Loucy (cell line): ENCODE results near the gene LMO2.

ENCODE experiments used
- H2AFZ ChIP-seq: fragments of 200-600 bp; sonication (generic); 2 replicates; pipeline ENCODE4 v1.6.0; 2016; ENCODE audit warnings: antibody characterized with exemption, mild to moderate bottlenecking, low read length, moderate library complexity
- H3F3A ChIP-seq: fragments of 200-600 bp; 2 replicates; pipeline ENCODE4 v1.6.0; 2016; ENCODE audit warnings: antibody characterized with exemption, low read depth, mild to moderate bottlenecking
- H3K27me3 ChIP-seq: fragments of 200-600 bp; sonication (generic); 2 replicates; pipeline ENCODE4 v1.6.1; 2014; ENCODE audit warnings: low read length, mild to moderate bottlenecking; ENCODE audit not compliant: insufficient read depth, poor library complexity, severe bottlenecking
- H3K36me3 ChIP-seq: fragments of 200-600 bp; sonication (generic); 2 replicates; pipeline ENCODE4 v1.6.1; 2016; ENCODE audit warnings: low read length; ENCODE audit not compliant: insufficient read depth
- H3K4me1 ChIP-seq: fragments of 200-600 bp; sonication (generic); 2 replicates; pipeline ENCODE4 v1.5.1; 2014; ENCODE audit warnings: low read length, mild to moderate bottlenecking; ENCODE audit not compliant: insufficient read depth, poor library complexity, severe bottlenecking
- H3K4me2 ChIP-seq: fragments of 200-600 bp; sonication (generic); 2 replicates; pipeline ENCODE4 v1.6.0; 2014; ENCODE audit warnings: antibody characterized with exemption, low read length, low read depth, mild to moderate bottlenecking; ENCODE audit not compliant: poor library complexity, severe bottlenecking
- H3K4me3 ChIP-seq: fragments of 200-600 bp; sonication (generic); 2 replicates; pipeline ENCODE4 v1.5.1; 2014; ENCODE audit warnings: low read length, mild to moderate bottlenecking, mixed read lengths; ENCODE audit not compliant: poor library complexity, severe bottlenecking
- H3K79me2 ChIP-seq: fragments of 200-600 bp; sonication (generic); 2 replicates; pipeline ENCODE4 v1.6.1; 2014; ENCODE audit warnings: low read length; ENCODE audit not compliant: insufficient read depth
- H3K9ac ChIP-seq: fragments of 200-600 bp; sonication (generic); 2 replicates; pipeline ENCODE4 v1.6.0; 2014; ENCODE audit warnings: mild to moderate bottlenecking, low read depth, low read length, moderate library complexity; ENCODE audit not compliant: poor library complexity, severe bottlenecking
- H3K9me2 ChIP-seq: fragments of 200-600 bp; sonication (generic); replicated peaks from 2 replicates; pipeline ENCODE4 v1.6.1; 2016; ENCODE audit warnings: low read depth, low read length, mixed read lengths
- H3K9me3 ChIP-seq: fragments of 200-600 bp; sonication (generic); 2 replicates; pipeline ENCODE4 v1.6.1; 2014; ENCODE audit warnings: mild to moderate bottlenecking, antibody characterized with exemption, low read length, low read depth; ENCODE audit not compliant: insufficient read depth
- H4K20me1 ChIP-seq: fragments of 200-600 bp; sonication (generic); 2 replicates; pipeline ENCODE4 v1.6.0; 2014; ENCODE audit warnings: antibody characterized with exemption, low read length, mild to moderate bottlenecking; ENCODE audit not compliant: insufficient read depth, poor library complexity, severe bottlenecking
- EZH2phosphoT487 ChIP-seq: fragments of 200-600 bp; IDR thresholded peaks from 2 replicates; pipeline ENCODE4 v1.6.1; 2018; ENCODE audit warnings: antibody characterized with exemption, mild to moderate bottlenecking, moderate library complexity, borderline replicate concordance
- TF ChIP-seq, protein P1 (sequence below): fragments of 200-600 bp; sonication (generic); conservative IDR thresholded peaks from 2 replicates; pipeline ENCODE4 v1.5.1; 2014; ENCODE audit warnings: mild to moderate bottlenecking, antibody characterized with exemption, low read length

LMO2 gene

DNA sequence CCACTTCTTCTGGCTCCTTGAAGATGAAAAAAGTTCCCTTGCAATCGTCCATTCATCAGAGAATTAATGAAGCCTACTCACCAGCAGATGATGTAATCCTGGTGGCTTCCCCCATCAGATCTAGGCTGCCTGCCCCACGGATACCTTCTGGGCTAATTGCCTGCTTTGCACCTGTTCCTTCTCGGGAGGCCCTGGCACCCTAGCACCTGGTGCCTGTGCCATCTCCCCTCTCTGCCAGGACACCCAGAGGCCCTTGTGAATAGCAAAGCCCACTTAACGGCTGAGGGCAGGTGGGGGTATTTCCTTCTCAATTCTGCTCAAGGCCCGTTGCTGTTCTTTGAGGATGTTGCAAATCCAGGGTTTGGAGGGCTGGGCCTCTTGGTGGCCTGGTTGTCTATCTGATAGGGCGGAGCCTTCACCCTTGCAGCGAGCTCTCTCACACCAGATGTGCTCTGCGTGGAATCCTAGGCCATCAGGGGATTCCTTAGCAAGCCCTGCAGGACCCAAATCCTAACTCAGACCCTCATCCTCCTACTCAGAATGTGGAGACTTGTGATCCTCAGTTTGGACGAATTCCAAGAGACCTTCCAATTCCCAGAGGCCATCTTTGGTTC lies at the start of gene LMO2:
LMO2 (minus strand) TSS at position 363 of the 614 bp plus-strand sequence. CDS start 22,360 bp downstream, outside the sequence.
- Histone ChIP-seq H3K4me2 (peak within 1 kb of the TSS; percentile 90), H3F3A (peaks cover 15% of the 10 kb centered on the region; the same call in 1 of the 2 replicates), H3K9ac (peak within 1 kb of the TSS; percentile 83), H2AFZ (0 out of 2 replicates have a peak within 1 kb of the TSS, but pooled peaks have one; percentile 11), H3K79me2 (no peaks in the 10 kb centered on the region), H3K27me3 (no peaks in the 10 kb centered on the region), H3K4me3 (no peak within 1 kb of the TSS), H4K20me1 (no peaks in the 10 kb centered on the region), H3K9me3 (no peaks in the 10 kb centered on the region), H3K9me2 (no peaks in the 10 kb centered on the region), H3K4me1 (peaks cover 61% of the 10 kb centered on the region), H3K36me3 (no peaks in the 10 kb centered on the region)
- no peak for TF ChIP-seq EZH2phosphoT487
- TF ChIP-seq, protein P1, sequence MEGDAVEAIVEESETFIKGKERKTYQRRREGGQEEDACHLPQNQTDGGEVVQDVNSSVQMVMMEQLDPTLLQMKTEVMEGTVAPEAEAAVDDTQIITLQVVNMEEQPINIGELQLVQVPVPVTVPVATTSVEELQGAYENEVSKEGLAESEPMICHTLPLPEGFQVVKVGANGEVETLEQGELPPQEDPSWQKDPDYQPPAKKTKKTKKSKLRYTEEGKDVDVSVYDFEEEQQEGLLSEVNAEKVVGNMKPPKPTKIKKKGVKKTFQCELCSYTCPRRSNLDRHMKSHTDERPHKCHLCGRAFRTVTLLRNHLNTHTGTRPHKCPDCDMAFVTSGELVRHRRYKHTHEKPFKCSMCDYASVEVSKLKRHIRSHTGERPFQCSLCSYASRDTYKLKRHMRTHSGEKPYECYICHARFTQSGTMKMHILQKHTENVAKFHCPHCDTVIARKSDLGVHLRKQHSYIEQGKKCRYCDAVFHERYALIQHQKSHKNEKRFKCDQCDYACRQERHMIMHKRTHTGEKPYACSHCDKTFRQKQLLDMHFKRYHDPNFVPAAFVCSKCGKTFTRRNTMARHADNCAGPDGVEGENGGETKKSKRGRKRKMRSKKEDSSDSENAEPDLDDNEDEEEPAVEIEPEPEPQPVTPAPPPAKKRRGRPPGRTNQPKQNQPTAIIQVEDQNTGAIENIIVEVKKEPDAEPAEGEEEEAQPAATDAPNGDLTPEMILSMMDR = no peak

DNA sequence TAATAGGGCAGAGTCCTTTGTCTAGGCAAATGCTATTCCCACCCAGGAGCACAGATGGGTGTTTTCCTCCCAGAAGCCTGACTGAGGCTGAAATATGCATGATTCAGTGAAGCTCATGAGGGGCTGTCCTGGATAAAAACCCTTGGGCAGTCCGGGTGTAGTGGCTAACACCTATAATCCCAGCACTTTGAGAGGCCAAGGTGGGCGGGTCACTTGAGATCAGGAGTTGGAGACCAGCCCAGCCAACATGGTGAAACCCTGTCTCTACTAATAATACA lies 48.6 kb upstream of the LMO2 start:
- Histone ChIP-seq H3K4me1 (peaks cover 16% of the 10 kb centered on the region), H3K9me2 (no peaks in the 10 kb centered on the region), H3F3A (no peaks in the 10 kb centered on the region), H3K9me3 (no peaks in the 10 kb centered on the region), H3K79me2 (no peaks in the 10 kb centered on the region), H4K20me1 (no peaks in the 10 kb centered on the region), H3K9ac (no peak overlapping the region), H3K27me3 (no peaks in the 10 kb centered on the region), H2AFZ (no peak overlapping the region), H3K4me2 (no peak overlapping the region), H3K4me3 (no peak overlapping the region), H3K36me3 (no peaks in the 10 kb centered on the region)
- TF ChIP-seq, protein P1 = no peak
- no peak for TF ChIP-seq EZH2phosphoT487

DNA sequence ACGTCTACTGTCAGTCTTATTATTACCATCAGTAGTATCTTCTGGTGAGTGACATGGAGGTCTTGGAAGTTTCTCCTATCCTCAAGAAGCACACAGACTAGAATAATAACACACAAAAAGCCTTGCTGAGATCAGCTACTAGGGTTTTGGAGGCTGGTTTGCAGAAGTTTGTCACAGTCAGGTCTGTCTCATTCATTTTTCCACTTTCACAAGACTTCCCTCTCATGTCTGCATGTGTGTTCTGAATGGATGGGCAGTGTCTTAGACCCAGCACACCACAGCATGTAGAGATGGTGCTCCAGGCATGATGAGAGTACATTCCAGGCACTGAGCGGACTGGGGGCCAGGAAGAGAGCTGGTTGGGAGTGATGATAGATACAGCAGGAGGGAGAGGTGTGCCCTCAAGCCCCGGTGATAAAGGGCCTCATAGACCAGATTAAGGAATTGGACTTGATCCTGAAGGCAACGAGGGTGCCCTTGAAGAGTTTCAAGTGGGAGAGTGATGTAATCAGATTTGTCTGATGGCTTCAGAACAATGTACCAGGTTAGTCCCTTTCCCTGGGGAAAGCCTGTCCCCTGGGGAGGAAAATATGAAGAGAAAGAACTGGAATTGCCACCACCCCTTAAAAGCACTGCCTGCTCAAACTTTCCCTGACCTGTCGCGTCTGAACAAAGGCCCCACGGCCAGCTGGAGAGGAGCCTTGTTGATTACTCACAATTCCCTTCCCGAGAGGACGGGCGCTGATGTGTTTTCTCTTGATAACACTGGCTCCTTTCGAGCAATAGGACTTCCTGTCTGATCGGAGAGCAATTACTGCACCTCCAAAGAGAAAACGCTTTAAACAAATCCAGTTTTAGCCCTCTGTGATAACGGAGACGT lies 45.1 kb upstream of the LMO2 start:
- Histone ChIP-seq H3K36me3 (no peaks in the 10 kb centered on the region), H3K9me3 (no peaks in the 10 kb centered on the region; the same call in 1 of the 2 replicates), H3F3A (no peaks in the 10 kb centered on the region), H3K9ac (no peak overlapping the region), H3K4me2 (no peak overlapping the region), H3K79me2 (no peaks in the 10 kb centered on the region), H3K4me3 (no peak overlapping the region), H3K9me2 (no peaks in the 10 kb centered on the region), H3K27me3 (no peaks in the 10 kb centered on the region), H2AFZ (no peak overlapping the region), H3K4me1 (peaks cover 38% of the 10 kb centered on the region), H4K20me1 (no peaks in the 10 kb centered on the region)
- TF ChIP-seq EZH2phosphoT487 = no peak
